ENCODE results near the gene GRHL3. TPM values are rescaled to one million over a fixed set of nuclear protein-coding genes. Genes with fewer than 3 reads are reported as not detected.

Gene GRHL3
- total RNA-seq, 1 experiment from 2014 or later = not detected

GRCh38 chr1:24317956-24318614, 1.1 kb upstream of the GRHL3 start:
- DNase-seq (ENCODE audit: low spot score) = peak; percentile 37

GRCh38 chr1:24318615-24319311, 394 bp upstream of the GRHL3 start:
- DNase-seq (ENCODE audit: low spot score) = no peak

GRCh38 chr1:24319962-24320361, 805 bp downstream of the GRHL3 start:
- DNase-seq (ENCODE audit: low spot score) = no peak

- DNase-seq (ENCODE audit: low spot score) = no peak
These were observed 2.0 kb downstream of the GRHL3 start for GRCh38 chr1:24321126-24321525.

GRCh38 chr1:24321697-24322469, 2.7 kb downstream of the GRHL3 start:
- DNase-seq (ENCODE audit: low spot score) = peak; percentile 92

GRCh38 chr1:24322470-24323177, 3.5 kb downstream of the GRHL3 start:
- DNase-seq (ENCODE audit: low spot score) = no peak

- DNase-seq (ENCODE audit: low spot score) = no peak
These were observed 4.1 kb downstream of the GRHL3 start for GRCh38 chr1:24323281-24323680.

- no peak for DNase-seq (ENCODE audit: low spot score)
These were observed 5.7 kb downstream of the GRHL3 start for GRCh38 chr1:24324903-24325302.

GRCh38 chr1:24325587-24326449, 6.7 kb downstream of the GRHL3 start:
- DNase-seq (ENCODE audit: low spot score) = no peak

GRCh38 chr1:24327486-24327885, 8.3 kb downstream of the GRHL3 start:
- DNase-seq (ENCODE audit: low spot score) = no peak

GRCh38 chr1:24327891-24328290, 8.7 kb downstream of the GRHL3 start:
- no peak for DNase-seq (ENCODE audit: low spot score)

- no peak for DNase-seq (ENCODE audit: low spot score)
These were observed 10.2 kb downstream of the GRHL3 start for GRCh38 chr1:24329331-24329730.

- no peak for DNase-seq (ENCODE audit: low spot score)
These were observed 10.8 kb downstream of the GRHL3 start for GRCh38 chr1:24329797-24330543.

- DNase-seq (ENCODE audit: low spot score) = no peak
These were observed 13.0 kb downstream of the GRHL3 start for GRCh38 chr1:24331961-24332673.

GRCh38 chr1:24336075-24336474, 16.9 kb downstream of the GRHL3 start:
- DNase-seq (ENCODE audit: low spot score) = no peak

- no peak for DNase-seq (ENCODE audit: low spot score)
These were observed 18.3 kb downstream of the GRHL3 start for GRCh38 chr1:24337455-24337854.

GRCh38 chr1:24338447-24338846, 19.3 kb downstream of the GRHL3 start:
- no peak for DNase-seq (ENCODE audit: low spot score)

GRCh38 chr1:24339996-24340395, 20.8 kb downstream of the GRHL3 start:
- DNase-seq (ENCODE audit: low spot score) = no peak

- no peak for DNase-seq (ENCODE audit: low spot score)
These were observed 21.6 kb downstream of the GRHL3 start for GRCh38 chr1:24340770-24341169.

GRCh38 chr1:24341260-24341659, 22.1 kb downstream of the GRHL3 start:
- no peak for DNase-seq (ENCODE audit: low spot score)
